ENCODE data around the gene CENPS.
A peak's percentile ranks its signal among the peaks of the same experiment; 100 is the strongest.
"Not testable (repeated sequence)": the region's sequence is repeated elsewhere in the genome, so short reads cannot be mapped to it uniquely, and the experiment has no call there.

The CENPS gene

GRCh38 chr1:10415211-10415930 is 14.9 kb upstream of the CENPS start:
- in situ Hi-C loops (cut with HindIII; ENCODE audit: low pct_ligation_motif_present, low pct_unique_long_range_greater_than_20kb, low sequenced_read_pairs) = no loop called here
- DNase-seq = peak; percentile 26

GRCh38 chr1:10415967-10416366 is 14.3 kb upstream of the CENPS start:
- in situ Hi-C loops (cut with HindIII; ENCODE audit: low pct_ligation_motif_present, low pct_unique_long_range_greater_than_20kb, low sequenced_read_pairs); DNase-seq: not testable (repeated sequence)

- in situ Hi-C loops (cut with HindIII; ENCODE audit: low pct_ligation_motif_present, low pct_unique_long_range_greater_than_20kb, low sequenced_read_pairs); DNase-seq: not testable (repeated sequence)
Observed at GRCh38 chr1:10418741-10419140, 11.5 kb upstream of the CENPS start.

- in situ Hi-C loops (cut with HindIII; ENCODE audit: low pct_ligation_motif_present, low pct_unique_long_range_greater_than_20kb, low sequenced_read_pairs) = no loop called here
- no peak for DNase-seq
Observed at GRCh38 chr1:10419351-10419750, 10.9 kb upstream of the CENPS start.

- no peak for DNase-seq
- in situ Hi-C loops (cut with HindIII; ENCODE audit: low pct_ligation_motif_present, low pct_unique_long_range_greater_than_20kb, low sequenced_read_pairs) = no loop called here
Observed at GRCh38 chr1:10421637-10422036, 8.6 kb upstream of the CENPS start.

- no peak for DNase-seq
- in situ Hi-C loops (cut with HindIII; ENCODE audit: low pct_ligation_motif_present, low pct_unique_long_range_greater_than_20kb, low sequenced_read_pairs) = no loop called here
Observed at GRCh38 chr1:10424034-10424433, 6.2 kb upstream of the CENPS start.

GRCh38 chr1:10424651-10425050 is 5.6 kb upstream of the CENPS start:
- no peak for DNase-seq
- in situ Hi-C loops (cut with HindIII; ENCODE audit: low pct_ligation_motif_present, low pct_unique_long_range_greater_than_20kb, low sequenced_read_pairs) = no loop called here

- DNase-seq; in situ Hi-C loops (cut with HindIII; ENCODE audit: low pct_ligation_motif_present, low pct_unique_long_range_greater_than_20kb, low sequenced_read_pairs): not testable (repeated sequence)
Observed at GRCh38 chr1:10425826-10426534, 4.3 kb upstream of the CENPS start.

- in situ Hi-C loops (cut with HindIII; ENCODE audit: low pct_ligation_motif_present, low pct_unique_long_range_greater_than_20kb, low sequenced_read_pairs); DNase-seq: not testable (repeated sequence)
Observed at GRCh38 chr1:10426535-10426848, 3.7 kb upstream of the CENPS start.

- in situ Hi-C loops (cut with HindIII; ENCODE audit: low pct_ligation_motif_present, low pct_unique_long_range_greater_than_20kb, low sequenced_read_pairs) = no loop called here
- DNase-seq = no peak
Observed at GRCh38 chr1:10428984-10429383, 1.2 kb upstream of the CENPS start.

- DNase-seq = no peak
- in situ Hi-C loops (cut with HindIII; ENCODE audit: low pct_ligation_motif_present, low pct_unique_long_range_greater_than_20kb, low sequenced_read_pairs) = no loop called here
Observed at GRCh38 chr1:10429868-10430215, 391 bp upstream of the CENPS start.

GRCh38 chr1:10431070-10431730 is 967 bp downstream of the CENPS start:
- DNase-seq = peak; percentile 26
- in situ Hi-C loops (cut with HindIII; ENCODE audit: low pct_ligation_motif_present, low pct_unique_long_range_greater_than_20kb, low sequenced_read_pairs) = no loop called here

GRCh38 chr1:10432910-10433700 is 2.9 kb downstream of the CENPS start:
- no peak for DNase-seq
- in situ Hi-C loops (cut with HindIII; ENCODE audit: low pct_ligation_motif_present, low pct_unique_long_range_greater_than_20kb, low sequenced_read_pairs) = no loop called here

- in situ Hi-C loops (cut with HindIII; ENCODE audit: low pct_ligation_motif_present, low pct_unique_long_range_greater_than_20kb, low sequenced_read_pairs) = no loop called here
- DNase-seq = no peak
Observed at GRCh38 chr1:10433790-10434189, 3.6 kb downstream of the CENPS start.

- no peak for DNase-seq
- in situ Hi-C loops (cut with HindIII; ENCODE audit: low pct_ligation_motif_present, low pct_unique_long_range_greater_than_20kb, low sequenced_read_pairs) = no loop called here
Observed at GRCh38 chr1:10434590-10434989, 4.4 kb downstream of the CENPS start.

- in situ Hi-C loops (cut with HindIII; ENCODE audit: low pct_ligation_motif_present, low pct_unique_long_range_greater_than_20kb, low sequenced_read_pairs) = no loop called here
- DNase-seq = no peak
Observed at GRCh38 chr1:10437052-10437451, 6.8 kb downstream of the CENPS start.

GRCh38 chr1:10438677-10439163 is 8.5 kb downstream of the CENPS start:
- DNase-seq = no peak
- in situ Hi-C loops (cut with HindIII; ENCODE audit: low pct_ligation_motif_present, low pct_unique_long_range_greater_than_20kb, low sequenced_read_pairs) = no loop called here

GRCh38 chr1:10440305-10440704 is 10.1 kb downstream of the CENPS start:
- in situ Hi-C loops (cut with HindIII; ENCODE audit: low pct_ligation_motif_present, low pct_unique_long_range_greater_than_20kb, low sequenced_read_pairs) = no loop called here
- no peak for DNase-seq

- no peak for DNase-seq
- in situ Hi-C loops (cut with HindIII; ENCODE audit: low pct_ligation_motif_present, low pct_unique_long_range_greater_than_20kb, low sequenced_read_pairs) = no loop called here
Observed at GRCh38 chr1:10440794-10441193, 10.6 kb downstream of the CENPS start.
